PC-9 (cell line): Measurements from ENCODE around the gene FOXP1.

ENCODE experiments used
- EZH2 ChIP-seq: fragments of 200-600 bp; sonication (generic); IDR thresholded peaks from 2 replicates; pipeline ENCODE4 v1.8.0; 2017; ENCODE audit warnings: antibody characterized with exemption, low read depth
- TF ChIP-seq, protein P1 (sequence below): fragments of 200-600 bp; sonication (generic); conservative IDR thresholded peaks from 2 replicates; pipeline ENCODE4 v1.6.1; 2017; ENCODE audit warnings: mixed run types, antibody characterized with exemption, mild to moderate bottlenecking, moderate library complexity

DNA sequence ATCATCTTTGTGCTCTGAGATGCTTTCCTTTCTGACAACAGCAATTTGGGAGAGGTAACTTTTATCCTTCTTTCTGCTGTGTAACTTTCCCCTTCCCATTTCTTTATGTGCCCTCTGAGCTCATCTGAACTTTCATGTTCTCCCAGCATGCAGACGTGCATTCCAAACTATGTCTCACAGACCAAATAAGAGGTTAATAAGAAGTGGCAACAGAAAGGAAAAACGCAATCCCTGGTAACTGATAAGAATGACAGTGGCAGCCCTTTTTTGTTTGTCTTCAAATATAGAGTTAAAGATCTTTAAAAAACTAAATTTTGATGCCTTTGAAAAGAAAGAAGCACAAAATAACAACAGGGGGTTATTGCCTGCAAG, 533.4 kb downstream of the FOXP1 start:
- TF ChIP-seq, protein P1, sequence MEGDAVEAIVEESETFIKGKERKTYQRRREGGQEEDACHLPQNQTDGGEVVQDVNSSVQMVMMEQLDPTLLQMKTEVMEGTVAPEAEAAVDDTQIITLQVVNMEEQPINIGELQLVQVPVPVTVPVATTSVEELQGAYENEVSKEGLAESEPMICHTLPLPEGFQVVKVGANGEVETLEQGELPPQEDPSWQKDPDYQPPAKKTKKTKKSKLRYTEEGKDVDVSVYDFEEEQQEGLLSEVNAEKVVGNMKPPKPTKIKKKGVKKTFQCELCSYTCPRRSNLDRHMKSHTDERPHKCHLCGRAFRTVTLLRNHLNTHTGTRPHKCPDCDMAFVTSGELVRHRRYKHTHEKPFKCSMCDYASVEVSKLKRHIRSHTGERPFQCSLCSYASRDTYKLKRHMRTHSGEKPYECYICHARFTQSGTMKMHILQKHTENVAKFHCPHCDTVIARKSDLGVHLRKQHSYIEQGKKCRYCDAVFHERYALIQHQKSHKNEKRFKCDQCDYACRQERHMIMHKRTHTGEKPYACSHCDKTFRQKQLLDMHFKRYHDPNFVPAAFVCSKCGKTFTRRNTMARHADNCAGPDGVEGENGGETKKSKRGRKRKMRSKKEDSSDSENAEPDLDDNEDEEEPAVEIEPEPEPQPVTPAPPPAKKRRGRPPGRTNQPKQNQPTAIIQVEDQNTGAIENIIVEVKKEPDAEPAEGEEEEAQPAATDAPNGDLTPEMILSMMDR = no peak
- TF ChIP-seq EZH2 = no peak
